Neural cell (in vitro differentiated cells): Measurements from ENCODE around the gene PTGER3. TPM values are rescaled to one million over a fixed set of nuclear protein-coding genes. Genes with fewer than 3 reads are reported as not detected.

Experiments used
- H2AFZ ChIP-seq: fragments of 200-600, 300-800 bp; sonication (generic), shearing (Covaris generic); 2 replicates; pipeline ENCODE4 v1.6.0; 2014; ENCODE audit warnings: low read depth, mild to moderate bottlenecking, antibody characterized with exemption, low read length, moderate library complexity
- H3F3A ChIP-seq: fragments of 200-600 bp; shearing (Covaris generic); 2 replicates; pipeline ENCODE4 v1.6.1; 2016; ENCODE audit warnings: mild to moderate bottlenecking, moderate library complexity, mixed read lengths, antibody characterized with exemption, low read length; ENCODE audit not compliant: insufficient read depth, poor library complexity, severe bottlenecking
- H3K27ac ChIP-seq: fragments of 200-600, 300-800 bp; sonication (generic), shearing (Covaris generic); 2 replicates; pipeline ENCODE4 v1.5.1; 2014; ENCODE audit warnings: mild to moderate bottlenecking, low read length, moderate library complexity
- H3K27me3 ChIP-seq: fragments of 300-800, 200-600 bp; sonication (generic), shearing (Covaris generic); 2 replicates; pipeline ENCODE4 v1.6.0; 2014; ENCODE audit warnings: mild to moderate bottlenecking, low read depth, low read length, moderate library complexity; ENCODE audit not compliant: insufficient read depth
- H3K36me3 ChIP-seq: fragments of 300-800, 200-600 bp; sonication (generic), shearing (Covaris generic); 2 replicates; pipeline ENCODE4 v1.5.1; 2014; ENCODE audit warnings: mild to moderate bottlenecking, antibody characterized with exemption, low read length, moderate library complexity; ENCODE audit not compliant: insufficient read depth
- H3K4me2 ChIP-seq: fragments of 300-800, 200-600 bp; sonication (generic), shearing (Covaris generic); 2 replicates; pipeline ENCODE4 v1.6.0; 2014; ENCODE audit warnings: mild to moderate bottlenecking, low read length
- H3K4me3 ChIP-seq: fragments of 300-800, 200-600 bp; sonication (generic), shearing (Covaris generic); 2 replicates; pipeline ENCODE4 v1.5.1; 2014; ENCODE audit warnings: mild to moderate bottlenecking, low read length, moderate library complexity
- H3K79me2 ChIP-seq: fragments of 200-600 bp; shearing (Covaris generic); replicated peaks from 2 replicates; pipeline ENCODE4 v1.6.0; 2014; ENCODE audit warnings: mild to moderate bottlenecking, low read length, moderate library complexity; ENCODE audit not compliant: insufficient read depth
- H3K9ac ChIP-seq: fragments of 300-800, 200-600 bp; sonication (generic), shearing (Covaris generic); 2 replicates; pipeline ENCODE4 v1.6.1; 2016; ENCODE audit warnings: mild to moderate bottlenecking, low read length, mixed read lengths
- H3K9me2 ChIP-seq: fragments of 200-600 bp; shearing (Covaris generic); 2 replicates; pipeline ENCODE4 v1.6.1; 2016; ENCODE audit warnings: mild to moderate bottlenecking, low read length, mixed read lengths; ENCODE audit not compliant: insufficient read depth
- H3K9me3 ChIP-seq: fragments of 200-600, 300-800 bp; sonication (generic), shearing (Covaris generic); 2 replicates; pipeline ENCODE4 v1.6.1; 2016; ENCODE audit warnings: mild to moderate bottlenecking, mixed run types, low read length, moderate library complexity, mixed read lengths
- H4K20me1 ChIP-seq: fragments of 200-600 bp; shearing (Covaris generic); 2 replicates; pipeline ENCODE4 v1.6.1; 2016; ENCODE audit warnings: mild to moderate bottlenecking, mixed run types; ENCODE audit not compliant: insufficient read depth
- CTCF ChIP-seq: fragments of 450-650 bp; IDR thresholded peaks from 2 replicates; pipeline ENCODE4 v1.5.1; 2014; ENCODE audit warnings: antibody characterized with exemption, mild to moderate bottlenecking, moderate library complexity; ENCODE audit not compliant: poor library complexity, severe bottlenecking
- EP300 ChIP-seq: fragments of 450-650 bp; conservative IDR thresholded peaks from 2 replicates; pipeline ENCODE4 v1.6.1; 2014; ENCODE audit warnings: antibody characterized with exemption, mild to moderate bottlenecking, moderate library complexity; ENCODE audit not compliant: poor library complexity, severe bottlenecking
- EZH2 ChIP-seq: fragments of 200-600, 300-800 bp; shearing (Covaris generic), sonication (generic); IDR thresholded peaks from 2 replicates; pipeline ENCODE4 v1.6.1; 2014; ENCODE audit warnings: antibody characterized with exemption, low read length, borderline replicate concordance, mild to moderate bottlenecking; ENCODE audit not compliant: insufficient read depth, poor library complexity, severe bottlenecking
- MXI1 ChIP-seq: fragments of 450-650 bp; conservative IDR thresholded peaks from 2 replicates; pipeline ENCODE4 v1.6.1; 2014; ENCODE audit warnings: antibody characterized with exemption, mild to moderate bottlenecking; ENCODE audit not compliant: poor library complexity, severe bottlenecking
- POLR2AphosphoS5 ChIP-seq: IDR thresholded peaks from 2 replicates; pipeline ENCODE4 v1.6.1; 2012
- RAD21 ChIP-seq: fragments of 450-650 bp; conservative IDR thresholded peaks from 2 replicates; pipeline ENCODE4 v1.6.1; 2014; ENCODE audit warnings: antibody characterized with exemption, mild to moderate bottlenecking, moderate library complexity
- SMC3 ChIP-seq: fragments of 450-650 bp; conservative IDR thresholded peaks from 2 replicates; pipeline ENCODE4 v1.6.1; 2014; ENCODE audit warnings: antibody characterized with exemption, mild to moderate bottlenecking, moderate library complexity; ENCODE audit not compliant: poor library complexity
- TAF1 ChIP-seq: IDR thresholded peaks from 2 replicates; pipeline ENCODE4 v1.6.1; 2012; ENCODE audit warnings: low read depth
- polyA plus RNA-seq: library from polyadenylated mRNA; depleted of rRNA; stranded (reverse); fragments of >200 nt; gene quantifications from 2 replicates; pipeline ENCODE4 v1.2.3, GENCODE V29; 2014
- TF ChIP-seq, protein P1 (sequence below): IDR thresholded peaks from 2 replicates; pipeline ENCODE4 v1.6.1; 2012; ENCODE audit warnings: borderline replicate concordance

The PTGER3 gene
- polyA plus RNA-seq, 1 donor from 2014 or later = 1.7 TPM

DNA sequence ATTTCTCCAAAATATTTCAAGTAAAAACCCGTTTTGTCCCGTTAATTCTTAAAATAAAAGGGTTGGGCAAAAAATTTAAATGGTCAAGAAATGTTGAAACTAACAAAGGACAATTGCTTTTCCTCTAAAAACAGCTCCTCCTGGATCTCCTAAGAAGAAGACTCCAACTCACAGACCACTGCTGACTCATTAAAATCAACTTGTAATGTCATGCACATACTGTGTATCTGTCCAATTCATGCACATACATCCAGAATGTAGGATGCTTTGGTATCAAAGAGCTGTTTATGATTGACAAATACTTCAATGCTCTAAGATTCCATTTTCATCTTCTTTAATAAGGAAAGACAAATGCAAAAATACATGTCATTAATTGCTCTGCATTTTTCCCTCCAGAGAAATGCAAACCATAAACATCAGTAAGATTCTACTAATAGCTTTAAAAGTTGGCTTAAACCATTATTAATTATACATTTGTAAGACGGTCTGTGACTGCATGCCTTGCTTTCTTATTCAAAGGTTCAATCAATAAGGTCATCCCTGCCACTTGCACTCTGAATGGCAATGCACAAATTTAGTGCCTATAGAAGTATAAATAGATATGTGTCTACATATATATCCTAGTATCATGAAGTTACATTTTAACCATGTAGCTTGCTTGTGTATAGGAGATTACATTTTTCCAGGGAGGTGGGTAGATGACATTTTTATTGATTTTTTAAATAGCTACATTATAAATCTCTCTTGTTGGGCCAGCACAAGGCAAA, 44.7 kb downstream of the PTGER3 start:
- Histone ChIP-seq H3K9me3 (no peaks in the 10 kb centered on the region), H3K36me3 (no peaks in the 10 kb centered on the region), H3K4me3 (no peak overlapping the region), H3F3A (no peaks in the 10 kb centered on the region), H3K9ac (no peak overlapping the region), H3K27me3 (no peaks in the 10 kb centered on the region), H3K4me2 (no peak overlapping the region), H4K20me1 (no peaks in the 10 kb centered on the region), H3K79me2 (no peaks in the 10 kb centered on the region), H3K9me2 (no peaks in the 10 kb centered on the region), H3K27ac (no peak overlapping the region), H2AFZ (no peak overlapping the region)
- TF ChIP-seq TAF1 = no peak
- no peak for TF ChIP-seq CTCF
- TF ChIP-seq MXI1 = no peak
- no peak for TF ChIP-seq EP300
- TF ChIP-seq SMC3 = no peak
- TF ChIP-seq EZH2 = no peak
- no peak for TF ChIP-seq RAD21
- TF ChIP-seq, protein P1, sequence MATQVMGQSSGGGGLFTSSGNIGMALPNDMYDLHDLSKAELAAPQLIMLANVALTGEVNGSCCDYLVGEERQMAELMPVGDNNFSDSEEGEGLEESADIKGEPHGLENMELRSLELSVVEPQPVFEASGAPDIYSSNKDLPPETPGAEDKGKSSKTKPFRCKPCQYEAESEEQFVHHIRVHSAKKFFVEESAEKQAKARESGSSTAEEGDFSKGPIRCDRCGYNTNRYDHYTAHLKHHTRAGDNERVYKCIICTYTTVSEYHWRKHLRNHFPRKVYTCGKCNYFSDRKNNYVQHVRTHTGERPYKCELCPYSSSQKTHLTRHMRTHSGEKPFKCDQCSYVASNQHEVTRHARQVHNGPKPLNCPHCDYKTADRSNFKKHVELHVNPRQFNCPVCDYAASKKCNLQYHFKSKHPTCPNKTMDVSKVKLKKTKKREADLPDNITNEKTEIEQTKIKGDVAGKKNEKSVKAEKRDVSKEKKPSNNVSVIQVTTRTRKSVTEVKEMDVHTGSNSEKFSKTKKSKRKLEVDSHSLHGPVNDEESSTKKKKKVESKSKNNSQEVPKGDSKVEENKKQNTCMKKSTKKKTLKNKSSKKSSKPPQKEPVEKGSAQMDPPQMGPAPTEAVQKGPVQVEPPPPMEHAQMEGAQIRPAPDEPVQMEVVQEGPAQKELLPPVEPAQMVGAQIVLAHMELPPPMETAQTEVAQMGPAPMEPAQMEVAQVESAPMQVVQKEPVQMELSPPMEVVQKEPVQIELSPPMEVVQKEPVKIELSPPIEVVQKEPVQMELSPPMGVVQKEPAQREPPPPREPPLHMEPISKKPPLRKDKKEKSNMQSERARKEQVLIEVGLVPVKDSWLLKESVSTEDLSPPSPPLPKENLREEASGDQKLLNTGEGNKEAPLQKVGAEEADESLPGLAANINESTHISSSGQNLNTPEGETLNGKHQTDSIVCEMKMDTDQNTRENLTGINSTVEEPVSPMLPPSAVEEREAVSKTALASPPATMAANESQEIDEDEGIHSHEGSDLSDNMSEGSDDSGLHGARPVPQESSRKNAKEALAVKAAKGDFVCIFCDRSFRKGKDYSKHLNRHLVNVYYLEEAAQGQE = no peak
- no peak for TF ChIP-seq POLR2AphosphoS5

- Histone ChIP-seq H3K9me2 (no peaks in the 10 kb centered on the region), H3K9ac (no peak overlapping the region), H3K4me2 (no peak overlapping the region), H3K4me3 (no peak overlapping the region), H3K36me3 (no peaks in the 10 kb centered on the region), H3F3A (no peaks in the 10 kb centered on the region), H3K9me3 (no peaks in the 10 kb centered on the region), H2AFZ (no peak overlapping the region), H4K20me1 (no peaks in the 10 kb centered on the region), H3K27ac (no peak overlapping the region), H3K79me2 (no peaks in the 10 kb centered on the region), H3K27me3 (no peaks in the 10 kb centered on the region)
- TF ChIP-seq, protein P1 = no peak
- TF ChIP-seq POLR2AphosphoS5 (no peak), CTCF (no peak), MXI1 (no peak), EP300 (no peak), RAD21 (no peak), EZH2 (no peak), TAF1 (no peak), SMC3 (no peak)
Observed at GRCh38 chr1:71001624-71002023, 46.0 kb downstream of the PTGER3 start.
